CD8-positive, alpha-beta memory T cell (primary cell): ENCODE data around the gene SIL1. TPM values are rescaled to one million over a fixed set of nuclear protein-coding genes. Genes with fewer than 3 reads are reported as not detected.

Source experiments
- CTCF ChIA-PET: fragments of 350-600 bp; sonication (Branson Sonifier 250); formaldehyde crosslinking; loops from one replicate; lab custom pipeline; 2021; ENCODE audit warnings: antibody characterized with exemption; lab: Charles Lee
- POLR2A ChIA-PET: fragments of 350-600 bp; sonication (Branson Sonifier 250); formaldehyde crosslinking; loops from one replicate; lab custom pipeline; 2021; ENCODE audit warnings: antibody characterized with exemption; lab: Charles Lee
- DNase-seq, 5 donors: peaks; one replicate each; pipeline versions ENCODE4 v3.0.0 to v3.0.0-alpha.2; 2020 to 2022; ENCODE audit warnings: mixed read lengths in 1 of 5
- H3K27ac ChIP-seq: one replicate; pipeline ENCODE4 v1.7.0; 2013; ENCODE audit warnings: low read depth, mild to moderate bottlenecking, low read length, moderate library complexity
- H3K27me3 ChIP-seq: 2 replicates; pipeline ENCODE4 v1.7.0; 2013; ENCODE audit warnings: low read length, mild to moderate bottlenecking; ENCODE audit not compliant: insufficient read depth, poor library complexity, severe bottlenecking
- H3K36me3 ChIP-seq: 2 replicates; pipeline ENCODE4 v1.7.0; 2013; ENCODE audit warnings: mild to moderate bottlenecking, low read length, moderate library complexity; ENCODE audit not compliant: insufficient read depth
- H3K4me1 ChIP-seq: 2 replicates; pipeline ENCODE4 v1.7.0; 2013; ENCODE audit warnings: mild to moderate bottlenecking, low read length, moderate library complexity; ENCODE audit not compliant: insufficient read depth
- H3K4me3 ChIP-seq: 2 replicates; pipeline ENCODE4 v1.7.0; 2013; ENCODE audit warnings: mild to moderate bottlenecking, low read length
- H3K9me3 ChIP-seq: 2 replicates; pipeline ENCODE4 v1.7.0; 2013; ENCODE audit warnings: mild to moderate bottlenecking, low read length
- H3K27ac Mint-ChIP-seq, 8 donors: one replicate each; pipeline ENCODE4 v1.8.0; 2020 to 2021; ENCODE audit warnings: mixed read lengths in 8 of 8, mild to moderate bottlenecking in 6 of 8, inconsistent platforms in 3 of 8, moderate library complexity in 3 of 8
- H3K27me3 Mint-ChIP-seq, 2 donors: one replicate each; pipeline ENCODE4 v1.8.0; 2020 to 2021; ENCODE audit warnings: mixed read lengths in 2 of 2, mild to moderate bottlenecking in 1 of 2, moderate library complexity in 1 of 2
- H3K36me3 Mint-ChIP-seq, 3 donors: one replicate each; pipeline ENCODE4 v1.8.0; 2020 to 2021; ENCODE audit warnings: mixed read lengths in 3 of 3, inconsistent platforms in 1 of 3, mild to moderate bottlenecking in 1 of 3
- H3K4me1 Mint-ChIP-seq, 3 donors: one replicate each; pipeline ENCODE4 v1.8.0; 2020 to 2021; ENCODE audit warnings: mixed read lengths in 3 of 3, inconsistent platforms in 1 of 3, mild to moderate bottlenecking in 1 of 3
- H3K4me3 Mint-ChIP-seq, 7 donors: one replicate each; pipeline ENCODE4 v1.8.0; 2020 to 2021; ENCODE audit warnings: mixed read lengths in 7 of 7, mild to moderate bottlenecking in 6 of 7, moderate library complexity in 4 of 7, inconsistent platforms in 2 of 7
- H3K9me3 Mint-ChIP-seq, 5 donors: one replicate each; pipeline ENCODE4 v1.8.0; 2020 to 2022; ENCODE audit warnings: mixed read lengths in 5 of 5, mild to moderate bottlenecking in 3 of 5, moderate library complexity in 2 of 5, inconsistent platforms in 1 of 5
- polyA plus RNA-seq: library from polyadenylated mRNA; unstranded; fragments of 300-500 nt; fragmentation: Illumina TruSeq; gene quantifications from one replicate; pipeline ENCODE4 v1.2.3, GENCODE V29; 2021
- total RNA-seq, 2 experiments: library from RNA; stranded (reverse); gene quantifications; one replicate each; pipeline ENCODE4 v1.2.3, GENCODE V29; 2021

Gene SIL1
- total and polyA plus RNA-seq, 3 experiments from 2014 or later = 15.0 to 27.5 (median 26.6) TPM

GRCh38 chr5:138948471-138949222, 249.5 kb downstream of the SIL1 start:
- H3K36me3 ChIP-seq = no peaks in the 10 kb centered on the region
- Mint-ChIP-seq H3K4me1 (peaks cover 7 to 14% (median 9%) of the 10 kb centered on the region in 3 donors), H3K27ac (no peak overlapping the region), H3K4me3 (peak overlapping the region in 1 of 7 donors; percentile 82), H3K9me3 (no peaks in the 10 kb centered on the region), H3K36me3 (peaks cover 0 to 27% (median 4%) of the 10 kb centered on the region in 3 donors), H3K27me3 (peaks cover 0 to 2% of the 10 kb centered on the region in 2 donors)
- peaks cover 11% of the 10 kb centered on the region for H3K4me1 ChIP-seq
- POLR2A ChIA-PET = no interaction called here
- no peak for DNase-seq
- no peaks in the 10 kb centered on the region for H3K9me3 ChIP-seq
- no peak overlapping the region for H3K4me3 ChIP-seq
- no peak overlapping the region for H3K27ac ChIP-seq
- H3K27me3 ChIP-seq = no peaks in the 10 kb centered on the region
- CTCF ChIA-PET = no interaction called here

- Histone ChIP-seq H3K4me3 (no peak overlapping the region), H3K4me1 (peaks cover 4% of the 10 kb centered on the region), H3K27me3 (no peaks in the 10 kb centered on the region), H3K36me3 (no peaks in the 10 kb centered on the region), H3K9me3 (no peaks in the 10 kb centered on the region), H3K27ac (no peak overlapping the region)
- no peak overlapping the region for H3K27ac Mint-ChIP-seq
- H3K9me3 Mint-ChIP-seq = no peaks in the 10 kb centered on the region
- POLR2A ChIA-PET = no interaction called here
- CTCF ChIA-PET = no interaction called here
- peaks cover under 1 to 5% (median 2%) of the 10 kb centered on the region in 3 donors for H3K4me1 Mint-ChIP-seq
- H3K4me3 Mint-ChIP-seq = no peak overlapping the region
- peaks cover 2 to 27% (median 4%) of the 10 kb centered on the region in 3 donors for H3K36me3 Mint-ChIP-seq
- H3K27me3 Mint-ChIP-seq = peaks cover 0 to 2% of the 10 kb centered on the region in 2 donors
- no peak for DNase-seq
These were observed 250.4 kb downstream of the SIL1 start for GRCh38 chr5:138947780-138948179.

- CTCF ChIA-PET = no interaction called here
- Mint-ChIP-seq H3K36me3 (peaks cover 5 to 30% (median 9%) of the 10 kb centered on the region in 3 donors), H3K9me3 (no peaks in the 10 kb centered on the region)
These were observed 251.2 kb downstream of the SIL1 start for GRCh38 chr5:138946831-138947560.

GRCh38 chr5:138946241-138946623, 251.9 kb downstream of the SIL1 start:
- no peaks in the 10 kb centered on the region for H3K9me3 Mint-ChIP-seq
- peaks cover 0 to 2% of the 10 kb centered on the region in 2 donors for H3K27me3 Mint-ChIP-seq
- H3K27ac ChIP-seq = no peak overlapping the region
- no peak for DNase-seq
- peaks cover 0 to 2% (median under 1%) of the 10 kb centered on the region in 3 donors for H3K4me1 Mint-ChIP-seq
- ChIA-PET POLR2A (no interaction called here), CTCF (no interaction called here)
- H3K27me3 ChIP-seq = no peaks in the 10 kb centered on the region
- no peak overlapping the region for H3K4me3 Mint-ChIP-seq
- no peaks in the 10 kb centered on the region for H3K9me3 ChIP-seq
- H3K4me1 ChIP-seq = no peaks in the 10 kb centered on the region
- no peak overlapping the region for H3K4me3 ChIP-seq
- no peak overlapping the region for H3K27ac Mint-ChIP-seq
- peaks cover 10 to 31% (median 12%) of the 10 kb centered on the region in 3 donors for H3K36me3 Mint-ChIP-seq
- H3K36me3 ChIP-seq = no peaks in the 10 kb centered on the region

More at GRCh38 chr5:138946831-138947560, 251.2 kb downstream of the SIL1 start:
- DNase-seq = no peak
- POLR2A ChIA-PET = no interaction called here
- Mint-ChIP-seq H3K4me3 (no peak overlapping the region), H3K27ac (no peak overlapping the region), H3K4me1 (peaks cover 0 to 2% (median under 1%) of the 10 kb centered on the region in 3 donors), H3K27me3 (peaks cover 0 to 2% of the 10 kb centered on the region in 2 donors)
- Histone ChIP-seq H3K27me3 (no peaks in the 10 kb centered on the region), H3K36me3 (no peaks in the 10 kb centered on the region), H3K4me1 (no peaks in the 10 kb centered on the region), H3K27ac (no peak overlapping the region), H3K9me3 (no peaks in the 10 kb centered on the region), H3K4me3 (no peak overlapping the region)

GRCh38 chr5:138945421-138946240, 252.5 kb downstream of the SIL1 start:
- H3K4me1 Mint-ChIP-seq = peaks cover 2 to 6% (median 4%) of the 10 kb centered on the region in 3 donors
- H3K27me3 ChIP-seq = no peaks in the 10 kb centered on the region
- POLR2A ChIA-PET = no interaction called here
- H3K36me3 Mint-ChIP-seq = peaks cover 8 to 32% (median 12%) of the 10 kb centered on the region in 3 donors
- DNase-seq = no peak
- no peak overlapping the region for H3K27ac Mint-ChIP-seq
- H3K9me3 Mint-ChIP-seq = no peaks in the 10 kb centered on the region
- no peaks in the 10 kb centered on the region for H3K9me3 ChIP-seq
- no peak overlapping the region for H3K4me3 ChIP-seq
- H3K4me1 ChIP-seq = no peaks in the 10 kb centered on the region
- no peak overlapping the region for H3K27ac ChIP-seq
- H3K4me3 Mint-ChIP-seq = peak overlapping the region in 1 of 7 donors; percentile 83
- CTCF ChIA-PET = no interaction called here
- H3K27me3 Mint-ChIP-seq = peaks cover 0 to 2% of the 10 kb centered on the region in 2 donors
- H3K36me3 ChIP-seq = no peaks in the 10 kb centered on the region

- H3K27ac ChIP-seq = no peak overlapping the region
- DNase-seq = no peak
- H3K4me1 Mint-ChIP-seq = peaks cover 2 to 8% (median 5%) of the 10 kb centered on the region in 3 donors
- no peaks in the 10 kb centered on the region for H3K9me3 Mint-ChIP-seq
- H3K36me3 Mint-ChIP-seq = peaks cover 8 to 31% (median 12%) of the 10 kb centered on the region in 3 donors
- POLR2A ChIA-PET = no interaction called here
- H3K27ac Mint-ChIP-seq = no peak overlapping the region
- H3K27me3 Mint-ChIP-seq = peaks cover 0 to 2% of the 10 kb centered on the region in 2 donors
- no peaks in the 10 kb centered on the region for H3K36me3 ChIP-seq
- H3K27me3 ChIP-seq = no peaks in the 10 kb centered on the region
- H3K4me3 ChIP-seq = no peak overlapping the region
- CTCF ChIA-PET = no interaction called here
- no peak overlapping the region for H3K4me3 Mint-ChIP-seq
- no peaks in the 10 kb centered on the region for H3K9me3 ChIP-seq
- no peaks in the 10 kb centered on the region for H3K4me1 ChIP-seq
These were observed 253.4 kb downstream of the SIL1 start for GRCh38 chr5:138944527-138945322.

- ChIA-PET POLR2A (no interaction called here), CTCF (no interaction called here)
- H3K4me1 ChIP-seq = no peaks in the 10 kb centered on the region
- H3K36me3 Mint-ChIP-seq = peaks cover 8 to 28% (median 12%) of the 10 kb centered on the region in 3 donors
- H3K27me3 ChIP-seq = no peaks in the 10 kb centered on the region
- no peaks in the 10 kb centered on the region for H3K9me3 ChIP-seq
- H3K27ac ChIP-seq = no peak overlapping the region
- peaks cover 0 to 2% of the 10 kb centered on the region in 2 donors for H3K27me3 Mint-ChIP-seq
- DNase-seq = no peak
- H3K4me3 ChIP-seq = no peak overlapping the region
- H3K9me3 Mint-ChIP-seq = no peaks in the 10 kb centered on the region
- no peak overlapping the region for H3K4me3 Mint-ChIP-seq
- peak overlapping the region in 2 of 8 donors; percentile 57 to 64 for H3K27ac Mint-ChIP-seq
- H3K36me3 ChIP-seq = no peaks in the 10 kb centered on the region
- H3K4me1 Mint-ChIP-seq = peaks cover 2 to 12% (median 7%) of the 10 kb centered on the region in 3 donors
These were observed 254.5 kb downstream of the SIL1 start for GRCh38 chr5:138943599-138944173.
